ENCODE results near the gene SDHAF1.

SDHAF1 gene

GRCh38 chr19:36043952-36044351 lies 49.0 kb downstream of the SDHAF1 start:
- Histone ChIP-seq H3K79me2 (peaks cover 22% of the 10 kb centered on the region), H2AFZ (no peak overlapping the region), H3K36me3 (ENCODE audit: control insufficient read depth, insufficient read depth, low read length) (no peaks in the 10 kb centered on the region), H3K4me1 (no peaks in the 10 kb centered on the region), H3K9ac (no peak overlapping the region), H3K4me3 (ENCODE audit: low read depth, low read length) (no peak overlapping the region), H3K27ac (no peak overlapping the region), H3K9me3 (ENCODE audit: control insufficient read depth, low read length) (no peaks in the 10 kb centered on the region), H3K4me2 (ENCODE audit: low read length) (no peak overlapping the region), H3K27me3 (ENCODE audit: control insufficient read depth, insufficient read depth, low read length) (no peaks in the 10 kb centered on the region)
- TF ChIP-seq CTCF (IDR thresholded peaks at IDR 0.05), result no peak

All from parathyroid adenoma (tissue), 2 donors.